ENCODE measurements around the gene PTPRG. TPM values are rescaled to one million over a fixed set of nuclear protein-coding genes. Genes with fewer than 3 reads are reported as not detected.

The PTPRG gene
- total RNA-seq, 1 donor, result 148 TPM

DNA sequence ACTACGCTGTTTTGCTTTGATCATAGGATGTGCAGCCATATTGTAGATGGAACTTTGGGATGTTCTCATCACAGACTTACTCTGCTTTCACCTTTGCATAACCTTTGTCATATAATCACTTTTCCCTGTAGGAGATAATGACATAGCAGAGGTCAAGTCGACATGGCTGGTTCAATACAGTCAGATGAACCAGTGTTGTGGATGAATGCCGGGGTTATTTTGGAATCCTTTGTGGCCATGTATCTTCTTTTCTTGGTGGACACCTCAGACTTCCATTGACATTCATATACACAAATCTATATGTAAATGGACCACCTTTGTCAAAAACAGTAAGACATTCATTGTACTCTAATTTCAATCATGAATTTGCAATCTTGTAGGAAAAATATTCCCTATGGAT is 180.2 kb downstream of the PTPRG start:
- H4K20me1 ChIP-seq (ENCODE audit: insufficient read depth, low read length), result peaks cover 5% of the 10 kb centered on the region
- H2AFZ ChIP-seq (ENCODE audit: low read length), result no peak overlapping the region
- H3K36me3 ChIP-seq (ENCODE audit: insufficient read depth, low read length), result no peaks in the 10 kb centered on the region
- H3K4me2 ChIP-seq (ENCODE audit: insufficient read depth, low read length), result no peak overlapping the region
- no peak overlapping the region for H3K27ac ChIP-seq (ENCODE audit: low read depth, low read length)
- no peak for DNase-seq (ENCODE audit: insufficient read length, low spot score, missing footprints)
- H3K4me3 ChIP-seq (ENCODE audit: insufficient read depth, low read length), result no peak overlapping the region
- peaks cover 28% of the 10 kb centered on the region for H3K79me2 ChIP-seq (ENCODE audit: insufficient read depth, low read length)
- H3K4me1 ChIP-seq (ENCODE audit: insufficient read depth, low read length), result no peaks in the 10 kb centered on the region
- H3K27me3 ChIP-seq (ENCODE audit: insufficient read depth, low read length), result no peaks in the 10 kb centered on the region
- TF ChIP-seq, protein P1, sequence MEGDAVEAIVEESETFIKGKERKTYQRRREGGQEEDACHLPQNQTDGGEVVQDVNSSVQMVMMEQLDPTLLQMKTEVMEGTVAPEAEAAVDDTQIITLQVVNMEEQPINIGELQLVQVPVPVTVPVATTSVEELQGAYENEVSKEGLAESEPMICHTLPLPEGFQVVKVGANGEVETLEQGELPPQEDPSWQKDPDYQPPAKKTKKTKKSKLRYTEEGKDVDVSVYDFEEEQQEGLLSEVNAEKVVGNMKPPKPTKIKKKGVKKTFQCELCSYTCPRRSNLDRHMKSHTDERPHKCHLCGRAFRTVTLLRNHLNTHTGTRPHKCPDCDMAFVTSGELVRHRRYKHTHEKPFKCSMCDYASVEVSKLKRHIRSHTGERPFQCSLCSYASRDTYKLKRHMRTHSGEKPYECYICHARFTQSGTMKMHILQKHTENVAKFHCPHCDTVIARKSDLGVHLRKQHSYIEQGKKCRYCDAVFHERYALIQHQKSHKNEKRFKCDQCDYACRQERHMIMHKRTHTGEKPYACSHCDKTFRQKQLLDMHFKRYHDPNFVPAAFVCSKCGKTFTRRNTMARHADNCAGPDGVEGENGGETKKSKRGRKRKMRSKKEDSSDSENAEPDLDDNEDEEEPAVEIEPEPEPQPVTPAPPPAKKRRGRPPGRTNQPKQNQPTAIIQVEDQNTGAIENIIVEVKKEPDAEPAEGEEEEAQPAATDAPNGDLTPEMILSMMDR (IDR thresholded peaks at IDR 0.05; ENCODE audit: extremely low read depth, low read depth, low read length), result no peak
- no peaks in the 10 kb centered on the region for H3K9me3 ChIP-seq (ENCODE audit: low read depth, low read length)

DNA sequence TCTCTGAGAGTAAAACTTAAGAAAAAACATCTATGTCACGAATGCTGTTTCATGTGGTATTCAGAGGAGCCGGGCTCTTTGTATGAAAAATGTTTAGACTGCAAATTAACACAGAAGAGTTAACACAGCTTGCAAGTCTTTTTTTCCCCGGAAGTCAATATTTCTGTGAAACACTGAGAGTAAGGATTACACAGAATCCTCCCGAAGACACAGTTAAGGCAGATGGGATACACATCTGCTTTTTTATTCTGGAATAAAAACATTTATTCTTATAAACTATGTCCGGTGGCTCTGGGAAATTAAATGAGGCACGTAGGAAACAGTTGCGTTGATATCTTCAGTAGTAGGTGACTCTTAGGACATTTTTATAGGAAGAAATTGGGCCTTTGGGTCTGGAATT is 180.6 kb downstream of the PTPRG start:
- DNase-seq (ENCODE audit: insufficient read length, low spot score, missing footprints), result no peak
- no peak overlapping the region for H3K27ac ChIP-seq (ENCODE audit: low read depth, low read length)
- H3K4me1 ChIP-seq (ENCODE audit: insufficient read depth, low read length), result no peaks in the 10 kb centered on the region
- TF ChIP-seq, protein P1 (IDR thresholded peaks at IDR 0.05; ENCODE audit: extremely low read depth, low read depth, low read length), result no peak
- no peaks in the 10 kb centered on the region for H3K9me3 ChIP-seq (ENCODE audit: low read depth, low read length)
- no peak overlapping the region for H3K4me2 ChIP-seq (ENCODE audit: insufficient read depth, low read length)
- H3K36me3 ChIP-seq (ENCODE audit: insufficient read depth, low read length), result no peaks in the 10 kb centered on the region
- H3K27me3 ChIP-seq (ENCODE audit: insufficient read depth, low read length), result no peaks in the 10 kb centered on the region
- no peak overlapping the region for H3K4me3 ChIP-seq (ENCODE audit: insufficient read depth, low read length)
- H2AFZ ChIP-seq (ENCODE audit: low read length), result no peak overlapping the region
- peaks cover 8% of the 10 kb centered on the region for H4K20me1 ChIP-seq (ENCODE audit: insufficient read depth, low read length)
- peaks cover 30% of the 10 kb centered on the region for H3K79me2 ChIP-seq (ENCODE audit: insufficient read depth, low read length)

DNA sequence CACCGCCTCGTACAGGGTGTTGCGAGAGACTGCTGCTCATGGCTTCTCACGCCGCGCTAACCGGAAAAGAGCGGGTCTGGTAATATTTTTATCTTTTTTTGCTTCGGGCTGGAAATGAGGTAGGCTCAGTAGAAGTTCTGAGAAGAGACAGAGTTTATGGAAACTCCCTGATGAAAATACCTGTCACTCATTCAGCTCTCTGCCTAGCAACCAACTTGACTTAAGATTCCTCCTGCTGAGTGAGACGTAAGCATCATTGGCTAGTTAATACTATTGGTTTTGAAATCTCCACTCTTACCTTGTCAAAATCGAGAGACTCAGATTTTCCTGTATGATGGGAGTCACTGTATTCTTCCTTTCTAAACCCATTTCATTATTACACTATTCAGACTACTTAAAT is 181.7 kb downstream of the PTPRG start:
- Histone ChIP-seq H3K27me3 (ENCODE audit: insufficient read depth, low read length) (no peaks in the 10 kb centered on the region), H3K79me2 (ENCODE audit: insufficient read depth, low read length) (peaks cover 32% of the 10 kb centered on the region), H2AFZ (ENCODE audit: low read length) (no peak overlapping the region), H3K4me3 (ENCODE audit: insufficient read depth, low read length) (no peak overlapping the region), H3K36me3 (ENCODE audit: insufficient read depth, low read length) (no peaks in the 10 kb centered on the region), H4K20me1 (ENCODE audit: insufficient read depth, low read length) (peaks cover 8% of the 10 kb centered on the region), H3K4me1 (ENCODE audit: insufficient read depth, low read length) (no peaks in the 10 kb centered on the region), H3K27ac (ENCODE audit: low read depth, low read length) (no peak overlapping the region), H3K9me3 (ENCODE audit: low read depth, low read length) (no peaks in the 10 kb centered on the region), H3K4me2 (ENCODE audit: insufficient read depth, low read length) (no peak overlapping the region)
- TF ChIP-seq, protein P1 (IDR thresholded peaks at IDR 0.05; ENCODE audit: extremely low read depth, low read depth, low read length), result no peak
- no peak for DNase-seq (ENCODE audit: insufficient read length, low spot score, missing footprints)

DNA sequence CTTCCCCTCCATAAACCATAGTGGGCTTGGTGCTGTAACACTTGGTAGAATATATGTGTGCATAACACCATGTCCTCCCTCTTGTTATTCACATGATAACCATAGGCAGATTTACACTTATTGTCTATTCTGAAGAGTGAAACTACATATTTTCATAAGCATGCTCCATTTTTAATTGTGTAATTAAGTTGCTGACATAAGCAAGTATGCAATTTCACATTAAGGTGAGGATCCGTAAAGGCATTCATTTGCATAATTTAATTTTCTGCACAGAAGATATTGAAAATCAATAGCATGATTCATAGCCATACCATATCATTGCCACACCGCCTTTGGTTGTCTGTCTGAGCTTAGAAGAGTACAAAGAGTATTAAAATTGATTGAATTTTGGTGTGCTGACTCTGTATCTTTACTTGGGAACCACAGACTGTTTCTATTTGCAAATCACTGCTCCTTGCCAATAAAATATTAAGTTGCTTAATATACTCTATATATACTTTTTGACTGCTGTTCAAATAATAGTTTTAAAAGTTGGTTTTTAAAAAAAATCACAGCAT is 182.4 kb downstream of the PTPRG start:
- Histone ChIP-seq H2AFZ (ENCODE audit: low read length) (no peak overlapping the region), H3K36me3 (ENCODE audit: insufficient read depth, low read length) (no peaks in the 10 kb centered on the region), H3K4me2 (ENCODE audit: insufficient read depth, low read length) (no peak overlapping the region), H3K4me1 (ENCODE audit: insufficient read depth, low read length) (no peaks in the 10 kb centered on the region), H3K27ac (ENCODE audit: low read depth, low read length) (no peak overlapping the region), H3K79me2 (ENCODE audit: insufficient read depth, low read length) (peaks cover 35% of the 10 kb centered on the region), H4K20me1 (ENCODE audit: insufficient read depth, low read length) (peaks cover 8% of the 10 kb centered on the region), H3K27me3 (ENCODE audit: insufficient read depth, low read length) (no peaks in the 10 kb centered on the region), H3K9me3 (ENCODE audit: low read depth, low read length) (no peaks in the 10 kb centered on the region), H3K4me3 (ENCODE audit: insufficient read depth, low read length) (no peak overlapping the region)
- TF ChIP-seq, protein P1 (IDR thresholded peaks at IDR 0.05; ENCODE audit: extremely low read depth, low read depth, low read length), result no peak
- no peak for DNase-seq (ENCODE audit: insufficient read length, low spot score, missing footprints)

All from osteoblast (primary cell).